Gastrocnemius medialis (tissue), 4 donors: ENCODE data around the gene AMBP. TPM values are rescaled to one million over a fixed set of nuclear protein-coding genes. Genes with fewer than 3 reads are reported as not detected.

ENCODE experiments used
- ATAC-seq, 2 donors: fragments of 150-250 bp; one replicate each; pipeline ENCODE4 v1.9.1; 2016
- DNase-seq, 2 donors: peaks; one replicate each; pipeline ENCODE4 v3.0.0-alpha.2; 2019
- H3K27ac ChIP-seq, 4 donors: fragments of 200-600 bp; sonication (generic); 1 replicate in 1 of 4; 2 replicates in 3 of 4; pipeline ENCODE4 v1.5.1; 2016 to 2018; ENCODE audit warnings: mild to moderate bottlenecking in 2 of 4, moderate library complexity in 1 of 4
- H3K27me3 ChIP-seq, 3 donors: fragments of 200-600 bp; sonication (generic) in 2 of 3; 1 replicate in 1 of 3; 2 replicates in 2 of 3; pipeline versions ENCODE4 v1.5.1 to v1.6.0; 2016 to 2019; ENCODE audit warnings: mild to moderate bottlenecking in 1 of 3, moderate library complexity in 1 of 3
- H3K36me3 ChIP-seq, 2 donors: fragments of 200-600 bp; sonication (generic) in 1 of 2; one replicate each; pipeline ENCODE4 v1.5.1; 2017 to 2018
- H3K4me1 ChIP-seq, 2 donors: fragments of 200-600 bp; sonication (generic) in 1 of 2; one replicate each; pipeline ENCODE4 v1.5.1; 2016 to 2017; ENCODE audit warnings: mild to moderate bottlenecking in 2 of 2
- H3K4me3 ChIP-seq, 4 donors: fragments of 200-600 bp; sonication (generic) in 3 of 4; 1 replicate in 1 of 4; 2 replicates in 3 of 4; pipeline ENCODE4 v1.5.1; 2016 to 2019; ENCODE audit warnings: mild to moderate bottlenecking in 2 of 4
- H3K9me3 ChIP-seq, 3 donors: fragments of 200-600 bp; sonication (generic) in 2 of 3; 1 replicate in 1 of 3; 2 replicates in 2 of 3; pipeline ENCODE4 v1.5.1; 2016 to 2019
- CTCF ChIP-seq, 5 experiments: fragments of 450-650 bp in 3 of 5; fragments of 200-600 bp in 2 of 5; sonication (generic) in 2 of 5; IDR thresholded peaks in 4 of 5; conservative IDR thresholded peaks in 1 of 5; 1 replicate in 4 of 5; 2 replicates in 1 of 5; pipeline ENCODE4 v1.5.1; 2016 to 2019; ENCODE audit warnings: antibody characterized with exemption in 5 of 5, mild to moderate bottlenecking in 3 of 5, moderate library complexity in 3 of 5
- POLR2A ChIP-seq, 2 donors: fragments of 450-650 bp; IDR thresholded peaks; one replicate each; pipeline ENCODE4 v1.6.1; 2017; ENCODE audit warnings: antibody characterized with exemption in 2 of 2, mild to moderate bottlenecking in 2 of 2, moderate library complexity in 2 of 2
- in situ Hi-C, 4 donors: fragments of 200-750 bp; cut with MboI; loops; one replicate each; pipeline versions ENCODE4 v1.15.0 to v1.8.0; 2017; ENCODE audit warnings: low sequenced_read_pairs in 4 of 4
- intact Hi-C: fragments of 100-400 bp; cut with DNase I; formaldehyde crosslinking; loops from one replicate; pipeline ENCODE4 v1.15.1; 2023; ENCODE audit warnings: low total_unique reads
- total RNA-seq, 4 donors: library from RNA; depleted of rRNA; stranded (reverse); fragments of >200 nt; gene quantifications; one replicate each; pipeline versions ENCODE4 v1.1.0 to v1.2.3, GENCODE V29; 2016

The AMBP gene
- total RNA-seq, 4 donors from 2014 or later = 3.2 to 7.2 TPM; not detected in 2

DNA sequence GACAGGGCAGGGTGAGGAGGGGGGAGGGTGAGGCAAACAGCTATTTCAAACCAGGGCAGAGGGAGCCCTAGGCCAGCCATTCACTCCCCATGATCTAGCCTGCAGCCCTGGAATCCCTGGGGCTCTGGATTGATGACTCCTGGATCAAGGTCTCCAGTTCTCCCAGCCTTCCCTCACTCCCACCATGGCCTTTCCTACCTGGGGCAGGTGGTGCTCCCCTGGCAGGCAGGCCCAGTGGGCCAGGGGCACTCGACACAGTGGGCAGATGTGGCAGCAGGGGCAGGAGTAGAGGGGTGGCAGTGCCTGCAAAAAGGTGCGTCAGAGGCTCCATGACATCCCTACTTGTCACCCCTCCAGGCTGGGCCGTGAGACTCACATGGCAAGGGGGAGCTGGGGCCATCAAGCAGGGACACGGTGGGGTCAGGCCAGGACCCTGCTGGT lies 15.0 kb upstream of the AMBP start:
- no peak for TF ChIP-seq POLR2A (IDR thresholded peaks at IDR 0.05)
- no peak for TF ChIP-seq CTCF (IDR thresholded peaks at IDR 0.05 in 4 of 5, conservative IDR thresholded peaks at IDR 0.05 in 1 of 5)
- in situ Hi-C loops = no loop called here
- intact Hi-C loops = no loop called here

DNA sequence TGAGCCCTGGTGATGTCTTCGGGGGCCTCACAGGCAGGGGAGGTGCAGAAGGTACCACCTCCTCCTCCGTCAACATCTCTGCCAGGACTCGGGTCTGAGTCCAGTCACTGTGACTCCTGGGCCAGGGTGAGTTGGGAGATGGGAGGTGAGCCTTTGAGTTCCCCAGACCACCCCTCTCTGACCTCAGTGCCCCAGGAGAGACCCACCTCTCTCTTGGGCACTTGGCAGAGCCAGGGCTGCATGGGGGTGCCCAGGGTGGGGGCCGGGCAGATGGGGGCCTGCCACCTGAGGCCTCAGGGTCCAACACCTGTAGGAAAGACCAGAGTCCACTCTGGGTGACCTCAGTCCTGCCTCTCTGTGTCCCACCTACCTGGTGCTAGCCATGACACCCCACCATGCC lies 14.2 kb upstream of the AMBP start:
- intact Hi-C loops = no loop called here
- TF ChIP-seq POLR2A (IDR thresholded peaks at IDR 0.05) = no peak
- TF ChIP-seq CTCF (IDR thresholded peaks at IDR 0.05 in 4 of 5, conservative IDR thresholded peaks at IDR 0.05 in 1 of 5) = no peak
- Histone ChIP-seq H3K9me3 (no peaks in the 10 kb centered on the region), H3K27me3 (peaks cover 0 to 2% (median 2%) of the 10 kb centered on the region in 3 donors), H3K4me1 (no peaks in the 10 kb centered on the region), H3K4me3 (no peak overlapping the region), H3K36me3 (no peaks in the 10 kb centered on the region), H3K27ac (no peak overlapping the region)
- no peak for ATAC-seq
- in situ Hi-C loops = no loop called here
- no peak for DNase-seq

More for the DNA sequence above, 15.0 kb upstream of the AMBP start:
- Histone ChIP-seq H3K9me3 (no peaks in the 10 kb centered on the region), H3K27ac (no peak overlapping the region), H3K36me3 (no peaks in the 10 kb centered on the region), H3K27me3 (peaks cover 6 to 9% (median 8%) of the 10 kb centered on the region in 3 donors), H3K4me3 (no peak overlapping the region), H3K4me1 (no peaks in the 10 kb centered on the region)
- no peak for ATAC-seq
- no peak for DNase-seq

DNA sequence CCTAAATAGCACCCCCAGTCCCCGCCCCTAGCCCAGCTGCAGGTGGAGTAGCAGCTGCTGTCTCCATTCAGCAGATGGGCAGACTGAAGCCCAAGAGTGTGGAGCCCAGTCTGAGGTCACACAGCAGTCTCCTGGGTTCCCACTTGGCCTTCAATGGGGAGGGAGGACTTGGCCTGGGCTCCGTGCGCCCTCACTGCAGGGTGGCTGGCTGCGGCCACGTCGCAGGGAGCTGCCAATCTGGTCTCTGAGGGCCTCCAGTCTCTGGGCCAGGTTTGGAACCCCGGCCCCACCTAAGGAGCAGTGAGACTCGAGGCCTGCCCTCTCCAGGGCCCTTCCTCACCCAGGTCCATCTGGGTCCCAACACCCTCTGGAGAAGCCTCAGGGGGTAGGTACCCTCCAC lies 13.6 kb upstream of the AMBP start:
- Histone ChIP-seq H3K27me3 (no peaks in the 10 kb centered on the region), H3K27ac (no peak overlapping the region), H3K4me1 (no peaks in the 10 kb centered on the region), H3K36me3 (no peaks in the 10 kb centered on the region), H3K4me3 (no peak overlapping the region), H3K9me3 (no peaks in the 10 kb centered on the region)
- in situ Hi-C loops = no loop called here
- ATAC-seq = no peak
- TF ChIP-seq CTCF (IDR thresholded peaks at IDR 0.05 in 4 of 5, conservative IDR thresholded peaks at IDR 0.05 in 1 of 5) (no peak), POLR2A (IDR thresholded peaks at IDR 0.05) (no peak)
- intact Hi-C loops = no loop called here
- no peak for DNase-seq

DNA sequence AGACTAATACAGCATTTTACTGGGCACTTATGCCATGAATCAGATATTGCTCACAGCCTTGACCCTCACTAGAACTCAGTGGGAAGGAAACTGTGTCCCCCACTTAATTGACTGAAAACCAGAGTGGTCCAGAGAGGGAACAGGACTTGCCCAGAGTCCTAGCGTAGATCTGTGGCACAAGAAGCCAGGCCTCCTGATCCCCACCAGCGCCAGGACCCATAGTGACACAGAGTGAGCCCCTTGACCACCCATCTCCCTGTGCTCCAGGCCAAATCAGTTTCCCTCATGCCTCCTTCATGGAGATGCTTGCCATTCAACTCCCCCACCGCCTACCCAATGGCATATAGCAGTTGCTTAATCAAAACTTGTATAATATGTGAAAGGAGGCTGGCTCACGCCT lies 12.7 kb upstream of the AMBP start:
- H3K4me3 ChIP-seq = no peak overlapping the region
- no peak for DNase-seq
- in situ Hi-C loops = no loop called here
- no peak for ATAC-seq
- H3K4me1 ChIP-seq = no peaks in the 10 kb centered on the region
- no peaks in the 10 kb centered on the region for H3K36me3 ChIP-seq
- intact Hi-C loops = no loop called here
- no peak overlapping the region for H3K27ac ChIP-seq
- H3K9me3 ChIP-seq = no peaks in the 10 kb centered on the region
- no peaks in the 10 kb centered on the region for H3K27me3 ChIP-seq
- TF ChIP-seq CTCF (IDR thresholded peaks at IDR 0.05 in 4 of 5, conservative IDR thresholded peaks at IDR 0.05 in 1 of 5) (no peak), POLR2A (IDR thresholded peaks at IDR 0.05) (no peak)

GRCh38 chr9:114089206-114089840 lies 11.2 kb upstream of the AMBP start:
- DNase-seq (no peak), ATAC-seq (no peak)
- intact Hi-C loops = no loop called here

More at GRCh38 chr9:114089206-114089840, 11.2 kb upstream of the AMBP start:
- Histone ChIP-seq H3K27ac (no peak overlapping the region), H3K9me3 (no peaks in the 10 kb centered on the region), H3K4me3 (no peak overlapping the region), H3K4me1 (no peaks in the 10 kb centered on the region), H3K36me3 (no peaks in the 10 kb centered on the region), H3K27me3 (no peaks in the 10 kb centered on the region)
- in situ Hi-C loops = no loop called here
- TF ChIP-seq CTCF (IDR thresholded peaks at IDR 0.05 in 4 of 5, conservative IDR thresholded peaks at IDR 0.05 in 1 of 5) (no peak), POLR2A (IDR thresholded peaks at IDR 0.05) (no peak)
